ENCODE data around the gene ZNF106.

Gene ZNF106

GRCh38 chr15:42490671-42491538, at the start of gene ZNF106:
TSS of gene ZNF106 (minus strand) at chr15:42491141. CDS start at chr15:42472289, 18,852 bp downstream.
- Mint-ChIP-seq H3K9me3 (no peaks in the 10 kb centered on the region), H3K27me3 (no peaks in the 10 kb centered on the region), H3K4me3 (peak within 1 kb of the TSS; percentile 100), H3K27ac (ENCODE audit: low read depth) (peak within 1 kb of the TSS; percentile 99), H3K4me1 (peaks cover 50% of the 10 kb centered on the region), H3K36me3 (ENCODE audit: insufficient read depth) (peaks cover 20% of the 10 kb centered on the region)
- ATAC-seq (replicated peaks; ENCODE audit: extremely low read depth, poor library complexity, severe bottlenecking) (peak; percentile 52), DNase-seq (ENCODE audit: low spot score in 2 of 2) (peak; percentile 73 to 83)

- H3K4me1 Mint-ChIP-seq, result no peaks in the 10 kb centered on the region
- H3K9me3 Mint-ChIP-seq, result no peaks in the 10 kb centered on the region
- no peak overlapping the region for H3K27ac Mint-ChIP-seq (ENCODE audit: low read depth)
- ATAC-seq (replicated peaks; ENCODE audit: extremely low read depth, poor library complexity, severe bottlenecking) (no peak), DNase-seq (ENCODE audit: low spot score in 2 of 2) (no peak)
- no peaks in the 10 kb centered on the region for H3K27me3 Mint-ChIP-seq
- peaks cover 25% of the 10 kb centered on the region for H3K36me3 Mint-ChIP-seq (ENCODE audit: insufficient read depth)
- no peak overlapping the region for H3K4me3 Mint-ChIP-seq
Measured at GRCh38 chr15:42533246-42533645, 42.3 kb upstream of the ZNF106 start.

- no peaks in the 10 kb centered on the region for H3K27me3 Mint-ChIP-seq
- no peaks in the 10 kb centered on the region for H3K9me3 Mint-ChIP-seq
- peaks cover 31% of the 10 kb centered on the region for H3K36me3 Mint-ChIP-seq (ENCODE audit: insufficient read depth)
- H3K4me1 Mint-ChIP-seq, result no peaks in the 10 kb centered on the region
- H3K27ac Mint-ChIP-seq (ENCODE audit: low read depth), result no peak overlapping the region
- H3K4me3 Mint-ChIP-seq, result no peak overlapping the region
- no peak for ATAC-seq (replicated peaks; ENCODE audit: extremely low read depth, poor library complexity, severe bottlenecking)
- no peak for DNase-seq (ENCODE audit: low spot score in 2 of 2)
Measured at GRCh38 chr15:42528970-42529369, 38.0 kb upstream of the ZNF106 start.

- ATAC-seq (replicated peaks; ENCODE audit: extremely low read depth, poor library complexity, severe bottlenecking) (no peak), DNase-seq (ENCODE audit: low spot score in 2 of 2) (no peak)
- Mint-ChIP-seq H3K4me1 (no peaks in the 10 kb centered on the region), H3K36me3 (ENCODE audit: insufficient read depth) (peaks cover 33% of the 10 kb centered on the region), H3K27me3 (no peaks in the 10 kb centered on the region), H3K9me3 (no peaks in the 10 kb centered on the region), H3K27ac (ENCODE audit: low read depth) (no peak overlapping the region), H3K4me3 (no peak overlapping the region)
Measured at GRCh38 chr15:42523331-42523730, 32.4 kb upstream of the ZNF106 start.

- no peak overlapping the region for H3K4me3 Mint-ChIP-seq
- no peak for DNase-seq (ENCODE audit: low spot score in 2 of 2)
- no peaks in the 10 kb centered on the region for H3K9me3 Mint-ChIP-seq
- ATAC-seq (replicated peaks; ENCODE audit: extremely low read depth, poor library complexity, severe bottlenecking), result no peak
- peaks cover 22% of the 10 kb centered on the region for H3K36me3 Mint-ChIP-seq (ENCODE audit: insufficient read depth)
- peaks cover 5% of the 10 kb centered on the region for H3K4me1 Mint-ChIP-seq
- H3K27ac Mint-ChIP-seq (ENCODE audit: low read depth), result peak overlapping the region; percentile 33
- H3K27me3 Mint-ChIP-seq, result no peaks in the 10 kb centered on the region
Measured at GRCh38 chr15:42511007-42511391, 20.1 kb upstream of the ZNF106 start.

- ATAC-seq (replicated peaks; ENCODE audit: extremely low read depth, poor library complexity, severe bottlenecking) (no peak), DNase-seq (ENCODE audit: low spot score in 2 of 2) (no peak)
- H3K27ac Mint-ChIP-seq (ENCODE audit: low read depth), result no peak overlapping the region
- peaks cover 7% of the 10 kb centered on the region for H3K4me1 Mint-ChIP-seq
- H3K4me3 Mint-ChIP-seq, result no peak overlapping the region
- H3K27me3 Mint-ChIP-seq, result no peaks in the 10 kb centered on the region
- H3K36me3 Mint-ChIP-seq (ENCODE audit: insufficient read depth), result peaks cover 22% of the 10 kb centered on the region
- no peaks in the 10 kb centered on the region for H3K9me3 Mint-ChIP-seq
Measured at GRCh38 chr15:42510258-42511006, 19.5 kb upstream of the ZNF106 start.

GRCh38 chr15:42508263-42508690, 17.3 kb upstream of the ZNF106 start:
- no peak overlapping the region for H3K27ac Mint-ChIP-seq (ENCODE audit: low read depth)
- no peaks in the 10 kb centered on the region for H3K27me3 Mint-ChIP-seq
- H3K4me3 Mint-ChIP-seq, result no peak overlapping the region
- H3K36me3 Mint-ChIP-seq (ENCODE audit: insufficient read depth), result peaks cover 14% of the 10 kb centered on the region
- DNase-seq (ENCODE audit: low spot score in 2 of 2), result no peak
- H3K9me3 Mint-ChIP-seq, result no peaks in the 10 kb centered on the region
- H3K4me1 Mint-ChIP-seq, result peaks cover 11% of the 10 kb centered on the region
- ATAC-seq (replicated peaks; ENCODE audit: extremely low read depth, poor library complexity, severe bottlenecking), result no peak

GRCh38 chr15:42507514-42507913, 16.6 kb upstream of the ZNF106 start:
- Mint-ChIP-seq H3K27me3 (no peaks in the 10 kb centered on the region), H3K4me3 (no peak overlapping the region), H3K36me3 (ENCODE audit: insufficient read depth) (peaks cover 10% of the 10 kb centered on the region), H3K4me1 (peaks cover 11% of the 10 kb centered on the region), H3K9me3 (no peaks in the 10 kb centered on the region), H3K27ac (ENCODE audit: low read depth) (no peak overlapping the region)
- no peak for DNase-seq (ENCODE audit: low spot score in 2 of 2)
- ATAC-seq (replicated peaks; ENCODE audit: extremely low read depth, poor library complexity, severe bottlenecking), result no peak

GRCh38 chr15:42504631-42505030, 13.7 kb upstream of the ZNF106 start:
- H3K9me3 Mint-ChIP-seq, result no peaks in the 10 kb centered on the region
- no peak overlapping the region for H3K27ac Mint-ChIP-seq (ENCODE audit: low read depth)
- peaks cover 22% of the 10 kb centered on the region for H3K4me1 Mint-ChIP-seq
- ATAC-seq (replicated peaks; ENCODE audit: extremely low read depth, poor library complexity, severe bottlenecking) (no peak), DNase-seq (ENCODE audit: low spot score in 2 of 2) (no peak)
- no peak overlapping the region for H3K4me3 Mint-ChIP-seq
- no peaks in the 10 kb centered on the region for H3K27me3 Mint-ChIP-seq
- H3K36me3 Mint-ChIP-seq (ENCODE audit: insufficient read depth), result peaks cover 6% of the 10 kb centered on the region

GRCh38 chr15:42503825-42504224, 12.9 kb upstream of the ZNF106 start:
- peaks cover 6% of the 10 kb centered on the region for H3K36me3 Mint-ChIP-seq (ENCODE audit: insufficient read depth)
- no peak overlapping the region for H3K27ac Mint-ChIP-seq (ENCODE audit: low read depth)
- peaks cover 23% of the 10 kb centered on the region for H3K4me1 Mint-ChIP-seq
- no peaks in the 10 kb centered on the region for H3K27me3 Mint-ChIP-seq
- ATAC-seq (replicated peaks; ENCODE audit: extremely low read depth, poor library complexity, severe bottlenecking) (no peak), DNase-seq (ENCODE audit: low spot score in 2 of 2) (no peak)
- no peak overlapping the region for H3K4me3 Mint-ChIP-seq
- H3K9me3 Mint-ChIP-seq, result no peaks in the 10 kb centered on the region

- peaks cover 33% of the 10 kb centered on the region for H3K4me1 Mint-ChIP-seq
Measured at GRCh38 chr15:42502477-42502876, 11.5 kb upstream of the ZNF106 start.

GRCh38 chr15:42499858-42500609, 9.1 kb upstream of the ZNF106 start:
- no peak for ATAC-seq (replicated peaks; ENCODE audit: extremely low read depth, poor library complexity, severe bottlenecking)
- H3K4me3 Mint-ChIP-seq, result no peak overlapping the region
- H3K4me1 Mint-ChIP-seq, result peaks cover 49% of the 10 kb centered on the region
- H3K36me3 Mint-ChIP-seq (ENCODE audit: insufficient read depth), result peaks cover 4% of the 10 kb centered on the region
- H3K27me3 Mint-ChIP-seq, result no peaks in the 10 kb centered on the region
- H3K9me3 Mint-ChIP-seq, result no peaks in the 10 kb centered on the region
- peak overlapping the region; percentile 70 for H3K27ac Mint-ChIP-seq (ENCODE audit: low read depth)
- DNase-seq (ENCODE audit: low spot score in 2 of 2), result no peak

More at GRCh38 chr15:42502477-42502876, 11.5 kb upstream of the ZNF106 start:
- Mint-ChIP-seq H3K9me3 (no peaks in the 10 kb centered on the region), H3K27ac (ENCODE audit: low read depth) (no peak overlapping the region), H3K36me3 (ENCODE audit: insufficient read depth) (peaks cover 2% of the 10 kb centered on the region), H3K4me3 (no peak overlapping the region), H3K27me3 (no peaks in the 10 kb centered on the region)
- DNase-seq (ENCODE audit: low spot score in 2 of 2) (no peak), ATAC-seq (replicated peaks; ENCODE audit: extremely low read depth, poor library complexity, severe bottlenecking) (no peak)

Measured in central memory CD8-positive, alpha-beta T cell (primary cell).